SK-N-SH (cell line): ENCODE data around the gene ZNF609.

ENCODE experiments used
- CTCF ChIP-seq: fragments of 200-600 bp; sonication (generic); IDR thresholded peaks from 2 replicates; pipeline ENCODE4 v1.6.1; 2017; ENCODE audit warnings: antibody characterized with exemption, mild to moderate bottlenecking, moderate library complexity
- EZH2phosphoT487 ChIP-seq: fragments of 200-600 bp; sonication (generic); IDR thresholded peaks from 2 replicates; pipeline ENCODE4 v1.6.1; 2017; ENCODE audit warnings: low read depth, mixed run types, mild to moderate bottlenecking, antibody characterized with exemption, moderate library complexity, borderline replicate concordance
- FOXJ3 ChIP-seq: sonication (generic); formaldehyde crosslinking; IDR thresholded peaks from 2 replicates; pipeline ENCODE4 v1.5.1; 2020; ENCODE audit warnings: mild to moderate bottlenecking, missing genetic modification reagents
- FOXM1 ChIP-seq: IDR thresholded peaks from 2 replicates; pipeline ENCODE4 v1.4.0; 2012; ENCODE audit warnings: low read depth, mild to moderate bottlenecking
- GATA2 ChIP-seq: sonication (generic); formaldehyde crosslinking; IDR thresholded peaks from 2 replicates; pipeline ENCODE4 v1.5.0; 2020; ENCODE audit warnings: mild to moderate bottlenecking, missing genetic modification reagents
- MAX ChIP-seq: IDR thresholded peaks from 2 replicates; pipeline ENCODE4 v1.4.0; 2012; ENCODE audit warnings: low read depth
- POLR2AphosphoS5 ChIP-seq: IDR thresholded peaks from 2 replicates; pipeline ENCODE4 v1.6.1; 2012; ENCODE audit warnings: low read depth, low read length
- RCOR1 ChIP-seq: fragments of 150-350 bp; IDR thresholded peaks from 2 replicates; pipeline ENCODE4 v1.6.1; 2017; ENCODE audit warnings: antibody characterized with exemption, low read length
- SIN3A ChIP-seq: IDR thresholded peaks from 2 replicates; pipeline ENCODE4 v1.6.1; 2012; ENCODE audit warnings: low read depth, mild to moderate bottlenecking, low read length, moderate library complexity, borderline replicate concordance
- ZBTB33 ChIP-seq: IDR thresholded peaks from 2 replicates; pipeline ENCODE4 v1.4.0; 2012; ENCODE audit warnings: low read depth, borderline replicate concordance

GRCh38 chr15:64732156-64732860, 271.9 kb downstream of the ZNF609 start:
- TF ChIP-seq CTCF: no peak
- no peak for TF ChIP-seq FOXJ3 (CRISPR knock-in tag)
- TF ChIP-seq SIN3A: no peak
- no peak for TF ChIP-seq EZH2phosphoT487
- no peak for TF ChIP-seq FOXM1
- no peak for TF ChIP-seq ZBTB33
- no peak for TF ChIP-seq RCOR1
- TF ChIP-seq MAX: no peak
- no peak for TF ChIP-seq GATA2 (CRISPR knock-in tag)
- no peak for TF ChIP-seq POLR2AphosphoS5
